ENCODE data around the gene PARD3B. TPM values are rescaled to one million over a fixed set of nuclear protein-coding genes. Genes with fewer than 3 reads are reported as not detected.

The PARD3B gene
- total and polyA plus RNA-seq, 2 of the 8 experiments (the other 6 are each of a cell fraction or from before 2014, with no cell fraction given), result 1.2 to 5.7 TPM

- Histone ChIP-seq H3K79me1 (ENCODE audit: low read depth, low read length) (no peaks in the 10 kb centered on the region), H3K23ac (ENCODE audit: insufficient read length) (no peak overlapping the region), H3K14ac (ENCODE audit: insufficient read length) (no peak overlapping the region), H3K56ac (replicated peaks; ENCODE audit: insufficient read length, low read depth, low read length) (no peak overlapping the region), H3K9ac (replicated peaks in 1 of 4; ENCODE audit: extremely low read depth in 1 of 4, low read depth in 3 of 4, low read length in 3 of 4) (no peak overlapping the region), H3K23me2 (ENCODE audit: low read depth, low read length) (no peaks in the 10 kb centered on the region), H4K91ac (replicated peaks; ENCODE audit: insufficient read length, low read length) (no peak overlapping the region), H3K27me3 (replicated peaks in 1 of 4; ENCODE audit: control insufficient read depth in 3 of 4, extremely low read depth in 1 of 4, insufficient read depth in 3 of 4, low read length in 3 of 4) (peaks cover 0 to 1% (median 0%) of the 10 kb centered on the region in 4 experiments; a peak in 1 of 7 replicates), H2BK20ac (ENCODE audit: low read length) (no peak overlapping the region), H4K8ac (ENCODE audit: extremely low read depth, insufficient read depth, low read length) (no peak overlapping the region), H2BK15ac (ENCODE audit: low read length) (no peak overlapping the region), H3K4me1 (replicated peaks in 1 of 4; ENCODE audit: control insufficient read depth in 3 of 4, insufficient read depth in 4 of 4, low read length in 3 of 4) (no peaks in the 10 kb centered on the region), H3K4me3 (ENCODE audit: extremely low read depth in 1 of 4, insufficient read depth in 2 of 4, low read depth in 3 of 4, low read length in 4 of 4) (no peak overlapping the region), H3K9me3 (ENCODE audit: insufficient read depth in 2 of 2, low read depth in 1 of 2, low read length in 1 of 2) (no peaks in the 10 kb centered on the region), H2AFZ (ENCODE audit: low read length) (no peak overlapping the region), H3K27ac (ENCODE audit: low read depth, low read length) (no peak overlapping the region), H4K20me1 (replicated peaks in 1 of 2; ENCODE audit: control insufficient read depth in 1 of 2, insufficient read depth in 2 of 2, low read length in 2 of 2) (no peaks in the 10 kb centered on the region), H2BK120ac (replicated peaks; ENCODE audit: low read depth, low read length) (no peak overlapping the region), H3K79me2 (ENCODE audit: control insufficient read depth in 1 of 2, insufficient read depth in 2 of 2, low read length in 2 of 2) (no peaks in the 10 kb centered on the region), H3K18ac (ENCODE audit: extremely low read depth, low read length) (no peak overlapping the region), H3K36me3 (ENCODE audit: control insufficient read depth in 2 of 4, insufficient read depth in 4 of 4, low read length in 3 of 4) (no peaks in the 10 kb centered on the region), H2BK5ac (ENCODE audit: low read depth, low read length) (no peak overlapping the region), H2AK5ac (ENCODE audit: low read depth, low read length) (no peak overlapping the region), H2BK12ac (ENCODE audit: low read depth, low read length) (no peak overlapping the region), H3K4ac (replicated peaks; ENCODE audit: insufficient read length, low read depth, low read length) (no peak overlapping the region), H4K5ac (ENCODE audit: insufficient read length, low read depth, low read length) (no peak overlapping the region), H3K4me2 (ENCODE audit: insufficient read depth in 1 of 2, low read depth in 2 of 2, low read length in 2 of 2) (no peak overlapping the region)
- WGBS, 2 experiments (ENCODE audit: extremely low coverage in 1 of 2, insufficient coverage in 1 of 2, insufficient read length in 1 of 2, insufficient replicate concordance in 2 of 2, low coverage in 1 of 2, low lambda C conversion rate in 2 of 2, missing lambda C conversion rate in 1 of 2), result 83% methylated on average over 1 of the region's 1 CpG; no CpG with 5 or more reads in 1 of the 2 experiments
- ChIA-PET POLR2A (ENCODE audit: partially characterized antibody) (no interaction called here), CTCF (ENCODE audit: partially characterized antibody) (no interaction called here)
- DNase-seq (ENCODE audit: low read depth in 1 of 2, low spot score in 2 of 2) (no peak), FAIRE-seq (no peak)
- TF ChIP-seq RBBP5 (IDR thresholded peaks at IDR 0.05; ENCODE audit: borderline replicate concordance, low read depth, low read length) (no peak), EZH2 (IDR thresholded peaks at IDR 0.05; ENCODE audit: low read depth, low read length, severe bottlenecking) (no peak), SIN3A (conservative IDR thresholded peaks at IDR 0.05 in 1 of 2, IDR thresholded peaks at IDR 0.05 in 1 of 2; ENCODE audit: low read depth in 1 of 2, low read length in 2 of 2) (no peak), ASH2L (IDR thresholded peaks at IDR 0.05; ENCODE audit: low read length) (no peak), POU5F1 (IDR thresholded peaks at IDR 0.05; ENCODE audit: low read depth, low read length) (no peak), BCL11A (IDR thresholded peaks at IDR 0.05; ENCODE audit: low read depth in 2 of 2, low read length in 2 of 2) (no peak), SP4 (IDR thresholded peaks at IDR 0.05; ENCODE audit: low read length) (no peak), MAX (IDR thresholded peaks at IDR 0.05) (no peak), HDAC2 (IDR thresholded peaks at IDR 0.05; ENCODE audit: borderline replicate concordance in 1 of 2, low read depth in 2 of 2, low read length in 2 of 2) (no peak), TBP (IDR thresholded peaks at IDR 0.05; ENCODE audit: low read depth, low read length) (no peak), TCF12 (IDR thresholded peaks at IDR 0.05; ENCODE audit: low read depth, low read length) (no peak), CREB1 (IDR thresholded peaks at IDR 0.05) (no peak), EGR1 (IDR thresholded peaks at IDR 0.05; ENCODE audit: borderline replicate concordance, low read depth, low read length) (no peak)
Observed at GRCh38 chr2:204645018-204645773, 99.9 kb downstream of the PARD3B start.

Measured in H1 (cell line).